SU-DHL-6 (cell line): ENCODE data around the gene S100A5.

Source experiments
- CTCF ChIP-seq: fragments of 200-600 bp; sonication (generic); IDR thresholded peaks from one replicate; pipeline ENCODE4 v1.5.1; 2017; ENCODE audit warnings: antibody characterized with exemption, mild to moderate bottlenecking, low read length, moderate library complexity; ENCODE audit not compliant: insufficient read depth, poor library complexity, severe bottlenecking
- EZH2phosphoT487 ChIP-seq: fragments of 200-600 bp; sonication (generic), shearing (Covaris generic); conservative IDR thresholded peaks from 2 replicates; pipeline ENCODE4 v1.6.1; 2018; ENCODE audit warnings: mild to moderate bottlenecking, antibody characterized with exemption, low read length, moderate library complexity, mixed read lengths

- TF ChIP-seq CTCF (no peak), EZH2phosphoT487 (no peak)
Observed at GRCh38 chr1:153578490-153578889, 37.8 kb upstream of the S100A5 start.
